Measurements from ENCODE around the gene GRHPR. TPM values are rescaled to one million over a fixed set of nuclear protein-coding genes. Genes with fewer than 3 reads are reported as not detected.
A peak's percentile ranks its signal among the peaks of the same experiment; 100 is the strongest.

GRHPR gene
- total and polyA plus RNA-seq, 2 of the 8 experiments (the other 6 are each of a cell fraction or from before 2014, with no cell fraction given): 97.0 to 201 TPM

DNA sequence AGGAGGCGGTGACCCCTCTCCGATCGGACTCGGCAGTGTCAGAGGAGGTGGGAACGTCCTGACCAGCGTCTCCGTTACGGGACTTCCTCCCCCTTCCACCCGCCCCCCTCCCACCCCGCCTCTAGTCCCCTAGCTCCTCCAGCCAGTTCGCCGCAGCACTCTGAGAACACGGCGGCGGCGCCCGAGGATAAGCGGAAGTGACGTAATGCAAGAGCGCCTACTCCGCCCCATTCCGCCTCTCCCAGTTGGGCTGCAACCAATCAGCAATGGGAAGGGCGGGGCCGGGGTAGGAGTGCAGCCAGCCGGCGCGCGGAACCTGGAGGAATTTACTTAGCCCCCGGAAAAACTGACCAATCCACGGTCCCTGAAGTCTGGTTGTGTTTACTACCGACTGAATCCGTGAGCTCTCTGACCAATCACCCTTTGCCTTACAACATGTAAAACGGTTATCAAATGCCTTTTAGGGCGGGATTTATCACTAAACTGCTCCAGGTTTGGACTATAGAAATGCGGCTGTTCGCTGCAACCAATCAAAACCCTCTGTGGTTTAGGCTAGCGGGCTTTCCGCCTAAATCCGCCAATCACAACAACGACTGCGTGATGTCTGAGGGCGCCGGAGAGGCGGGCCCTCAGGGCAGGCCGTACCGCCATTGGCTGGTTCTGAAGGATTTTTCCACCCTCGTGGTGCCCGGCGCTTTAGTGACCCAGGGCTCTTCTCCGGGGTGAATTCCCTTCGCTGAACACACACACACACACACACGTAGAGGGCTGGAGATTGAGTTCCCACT lies 42.9 kb downstream of the GRHPR start, which contains the start of gene ZBTB5 (continued):
- TF ChIP-seq, protein P1, sequence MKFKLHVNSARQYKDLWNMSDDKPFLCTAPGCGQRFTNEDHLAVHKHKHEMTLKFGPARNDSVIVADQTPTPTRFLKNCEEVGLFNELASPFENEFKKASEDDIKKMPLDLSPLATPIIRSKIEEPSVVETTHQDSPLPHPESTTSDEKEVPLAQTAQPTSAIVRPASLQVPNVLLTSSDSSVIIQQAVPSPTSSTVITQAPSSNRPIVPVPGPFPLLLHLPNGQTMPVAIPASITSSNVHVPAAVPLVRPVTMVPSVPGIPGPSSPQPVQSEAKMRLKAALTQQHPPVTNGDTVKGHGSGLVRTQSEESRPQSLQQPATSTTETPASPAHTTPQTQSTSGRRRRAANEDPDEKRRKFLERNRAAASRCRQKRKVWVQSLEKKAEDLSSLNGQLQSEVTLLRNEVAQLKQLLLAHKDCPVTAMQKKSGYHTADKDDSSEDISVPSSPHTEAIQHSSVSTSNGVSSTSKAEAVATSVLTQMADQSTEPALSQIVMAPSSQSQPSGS (IDR thresholded peaks at IDR 0.05; ENCODE audit: low read length): no peak
- TF ChIP-seq GTF2F1 (IDR thresholded peaks at IDR 0.05; ENCODE audit: borderline replicate concordance, low read depth, low read length): no peak
- no peak; the same call in 1 of the 2 replicates for TF ChIP-seq CEBPB (IDR thresholded peaks at IDR 0.05; ENCODE audit: low read depth, low read length)
- no peak for TF ChIP-seq JUN (IDR thresholded peaks at IDR 0.05; ENCODE audit: low read depth, low read length)
- no peak for TF ChIP-seq HDAC2 (IDR thresholded peaks at IDR 0.05; ENCODE audit: borderline replicate concordance in 1 of 2, low read depth in 2 of 2, low read length in 2 of 2)
- no peak for TF ChIP-seq MAFK (IDR thresholded peaks at IDR 0.05; ENCODE audit: low read depth, low read length)
- TF ChIP-seq BACH1 (IDR thresholded peaks at IDR 0.05; ENCODE audit: low read length): no peak; the same call in 1 of the 2 replicates
- TF ChIP-seq RAD21 (IDR thresholded peaks at IDR 0.05 in 1 of 2, conservative IDR thresholded peaks at IDR 0.05 in 1 of 2; ENCODE audit: low read depth in 2 of 2, low read length in 2 of 2): no peak
- TF ChIP-seq TEAD4 (IDR thresholded peaks at IDR 0.05; ENCODE audit: low read depth, low read length): no peak
- TF ChIP-seq CREB1 (IDR thresholded peaks at IDR 0.05): peak; percentile 92
- peak; percentile 52 to 62; a peak in 2 of 3 replicates for TF ChIP-seq POLR2A (IDR thresholded peaks at IDR 0.05; ENCODE audit: control extremely low read depth in 1 of 2, low read depth in 2 of 2, low read length in 2 of 2)
- no peak for TF ChIP-seq CTBP2 (IDR thresholded peaks at IDR 0.05; ENCODE audit: borderline replicate concordance, insufficient read depth, insufficient read length, low read length)
- TF ChIP-seq SP1 (IDR thresholded peaks at IDR 0.05; ENCODE audit: low read depth, low read length): peak; percentile 96
- peak; percentile 25 for TF ChIP-seq SAP30 (IDR thresholded peaks at IDR 0.05; ENCODE audit: insufficient read depth, insufficient replicate concordance, low read length)
- no peak for TF ChIP-seq HDAC6 (IDR thresholded peaks at IDR 0.05; ENCODE audit: low read depth, low read length)
- no peak for TF ChIP-seq BRCA1 (IDR thresholded peaks at IDR 0.05; ENCODE audit: low read depth, low read length)
- peak; percentile 64; the same call in 1 of the 2 replicates for TF ChIP-seq MAX (IDR thresholded peaks at IDR 0.05)
- TF ChIP-seq KDM4A (IDR thresholded peaks at IDR 0.05; ENCODE audit: low read depth, low read length, severe bottlenecking): no peak
- TF ChIP-seq SUZ12 (IDR thresholded peaks at IDR 0.05; ENCODE audit: low read length): no peak
- TF ChIP-seq POU5F1 (IDR thresholded peaks at IDR 0.05; ENCODE audit: low read depth, low read length): no peak
- TF ChIP-seq TBP (IDR thresholded peaks at IDR 0.05; ENCODE audit: low read depth, low read length): peak; percentile 78
- no peak for TF ChIP-seq EP300 (IDR thresholded peaks at IDR 0.05; ENCODE audit: borderline replicate concordance in 1 of 2, low read depth in 2 of 2, low read length in 2 of 2)

Measured in H1 (cell line).